GM23338 (cell line): ENCODE data around the gene SIPA1. TPM values are rescaled to one million over a fixed set of nuclear protein-coding genes. Genes with fewer than 3 reads are reported as not detected.

Experiments used
- ATAC-seq: fragments of 200-7000 bp; cut with Tn5 transposase; 3 replicates; pipeline ENCODE4 v1.9.1; 2020
- DNase-seq: peaks from one replicate; pipeline ENCODE4 v3.0.0-alpha.2; 2015; ENCODE audit warnings: low spot score
- H2AFZ ChIP-seq: fragments of 200-600 bp; sonication (generic); 2 replicates; pipeline ENCODE4 v1.8.0; 2016; ENCODE audit warnings: antibody characterized with exemption, mild to moderate bottlenecking, moderate library complexity
- H3F3A ChIP-seq: fragments of 200-600 bp; sonication (generic); replicated peaks from 2 replicates; pipeline ENCODE4 v1.8.0; 2017; ENCODE audit warnings: antibody characterized with exemption, mixed run types, low read depth
- H3K27ac ChIP-seq: fragments of 200-600 bp; sonication (generic); 2 replicates; pipeline ENCODE4 v1.6.1; 2016; ENCODE audit warnings: low read depth
- H3K27me3 ChIP-seq: fragments of 200-600 bp; sonication (generic); 2 replicates; pipeline ENCODE4 v1.8.0; 2016; ENCODE audit warnings: mild to moderate bottlenecking, mixed run types, moderate library complexity; ENCODE audit not compliant: insufficient read depth
- H3K36me3 ChIP-seq: fragments of 200-600 bp; sonication (generic); 2 replicates; pipeline ENCODE4 v1.8.0; 2016; ENCODE audit warnings: mild to moderate bottlenecking; ENCODE audit not compliant: insufficient read depth
- H3K4me1 ChIP-seq: fragments of 200-600 bp; sonication (generic); 2 replicates; pipeline ENCODE4 v1.8.0; 2016; ENCODE audit warnings: mild to moderate bottlenecking, moderate library complexity; ENCODE audit not compliant: insufficient read depth
- H3K4me2 ChIP-seq: fragments of 200-600 bp; sonication (generic); 2 replicates; pipeline ENCODE4 v1.7.1; 2017; ENCODE audit warnings: mixed run types
- H3K4me3 ChIP-seq: fragments of 200-600 bp; sonication (generic); 2 replicates; pipeline ENCODE4 v1.6.1; 2016; ENCODE audit warnings: mixed run types
- H3K79me2 ChIP-seq: fragments of 200-600 bp; sonication (generic); replicated peaks from 2 replicates; pipeline ENCODE4 v1.8.0; 2017; ENCODE audit warnings: mild to moderate bottlenecking; ENCODE audit not compliant: insufficient read depth
- H3K9me2 ChIP-seq: fragments of 200-600 bp; sonication (generic); 2 replicates; pipeline ENCODE4 v1.8.0; 2017; ENCODE audit not compliant: insufficient read depth
- H4K20me1 ChIP-seq: fragments of 200-600 bp; sonication (generic); replicated peaks from 2 replicates; pipeline ENCODE4 v1.8.0; 2017; ENCODE audit warnings: mild to moderate bottlenecking; ENCODE audit not compliant: insufficient read depth
- H3K27ac Mint-ChIP-seq: 2 replicates; pipeline ENCODE4 v1.8.0; 2020; ENCODE audit warnings: inconsistent platforms, mild to moderate bottlenecking, moderate library complexity, mixed read lengths
- H3K27me3 Mint-ChIP-seq: 3 replicates; pipeline ENCODE4 v1.8.0; 2022; ENCODE audit warnings: low read depth, mild to moderate bottlenecking, moderate library complexity, mixed read lengths, inconsistent platforms; ENCODE audit not compliant: insufficient read depth, poor library complexity
- H3K36me3 Mint-ChIP-seq: 3 replicates; pipeline ENCODE4 v1.8.0; 2021; ENCODE audit warnings: low read depth, mild to moderate bottlenecking, inconsistent platforms, moderate library complexity, mixed read lengths
- H3K4me1 Mint-ChIP-seq: 3 replicates; pipeline ENCODE4 v1.8.0; 2020; ENCODE audit warnings: mild to moderate bottlenecking, inconsistent platforms, mixed read lengths
- H3K4me3 Mint-ChIP-seq: 3 replicates; pipeline ENCODE4 v1.8.0; 2021; ENCODE audit warnings: moderate library complexity, mild to moderate bottlenecking, inconsistent platforms, mixed read lengths
- H3K9me3 Mint-ChIP-seq: 3 replicates; pipeline ENCODE4 v1.8.0; 2020; ENCODE audit warnings: moderate library complexity, mild to moderate bottlenecking, inconsistent platforms, mixed read lengths
- CREB1 ChIP-seq: fragments of 250-450 bp; sonication (Bioruptor Pico); IDR thresholded peaks from 2 replicates; pipeline ENCODE4 v1.5.0; 2020; ENCODE audit warnings: low read depth, mild to moderate bottlenecking, moderate library complexity
- CTCF ChIP-seq, 2 experiments: fragments of 200-600 bp in 1 of 2; sonication (generic) in 1 of 2; conservative IDR thresholded peaks; 2 replicates each; pipeline versions ENCODE4 v1.5.1 to v1.6.1; 2016 to 2017; ENCODE audit warnings: antibody characterized with exemption in 2 of 2, low read depth in 2 of 2, mild to moderate bottlenecking in 2 of 2, moderate library complexity in 1 of 2
- JUNB ChIP-seq: IDR thresholded peaks from one replicate; pipeline ENCODE4 v1.6.1; 2016; ENCODE audit warnings: antibody characterized with exemption; ENCODE audit not compliant: unreplicated experiment
- NANOG ChIP-seq: IDR thresholded peaks from 2 replicates; pipeline ENCODE4 v1.6.1; 2016; ENCODE audit warnings: antibody characterized with exemption, borderline replicate concordance
- POLR2AphosphoS5 ChIP-seq: IDR thresholded peaks from 2 replicates; pipeline ENCODE4 v1.6.1; 2016; ENCODE audit warnings: antibody characterized with exemption, low read depth
- STAT1 ChIP-seq: IDR thresholded peaks from one replicate; pipeline ENCODE4 v1.6.1; 2016; ENCODE audit warnings: antibody characterized with exemption; ENCODE audit not compliant: unreplicated experiment
- ZNF331 ChIP-seq: fragments of 250-450 bp; sonication (Bioruptor Pico); IDR thresholded peaks from 2 replicates; pipeline ENCODE4 v1.5.0; 2020; ENCODE audit warnings: low read depth, mild to moderate bottlenecking, moderate library complexity
- polyA plus RNA-seq: library from polyadenylated mRNA; unstranded; fragments of >200 nt; fragmentation: Nextera tagmentation; extraction: Ambion mirVana; gene quantifications from 2 replicates; pipeline ENCODE4 v1.2.1, GENCODE V29; 2016
- total RNA-seq: library from RNA; depleted of rRNA; stranded (reverse); fragments of >200 nt; shearing (Covaris generic); gene quantifications from 2 replicates; pipeline ENCODE4 v1.2.3, GENCODE V29; 2014

The SIPA1 gene
- total and polyA plus RNA-seq, 2 experiments from 2014 or later, result 50.1 to 54.6 TPM

GRCh38 chr11:65604258-65604657, 33.6 kb upstream of the SIPA1 start:
- Histone ChIP-seq H3K27ac (no peak overlapping the region), H4K20me1 (no peaks in the 10 kb centered on the region; the same call in 1 of the 2 replicates), H3K79me2 (no peaks in the 10 kb centered on the region), H3K4me1 (peaks cover 12% of the 10 kb centered on the region), H3K4me3 (no peak overlapping the region), H3K27me3 (no peaks in the 10 kb centered on the region), H2AFZ (no peak overlapping the region), H3K9me2 (no peaks in the 10 kb centered on the region), H3F3A (peaks cover 15% of the 10 kb centered on the region), H3K4me2 (no peak overlapping the region), H3K36me3 (no peaks in the 10 kb centered on the region)
- ATAC-seq (no peak), DNase-seq (no peak)
- no peak overlapping the region for H3K27ac Mint-ChIP-seq
- no peak overlapping the region for H3K4me3 Mint-ChIP-seq
- H3K9me3 Mint-ChIP-seq, result no peaks in the 10 kb centered on the region
- H3K27me3 Mint-ChIP-seq, result peaks cover 16% of the 10 kb centered on the region
- H3K36me3 Mint-ChIP-seq, result peaks cover 14% of the 10 kb centered on the region
- H3K4me1 Mint-ChIP-seq, result peaks cover 10% of the 10 kb centered on the region
- TF ChIP-seq ZNF331, result no peak
- TF ChIP-seq CTCF (conservative IDR thresholded peaks at IDR 0.05; ENCODE audit: low read depth in 2 of 2), result no peak
- TF ChIP-seq JUNB, result no peak
- no peak for TF ChIP-seq STAT1

GRCh38 chr11:65606876-65607613, 30.9 kb upstream of the SIPA1 start:
- peaks cover 18% of the 10 kb centered on the region for H3F3A ChIP-seq
- ATAC-seq (peak; percentile 96), DNase-seq (peak; percentile 99)
- Mint-ChIP-seq H3K4me3 (peak overlapping the region; percentile 70), H3K9me3 (no peaks in the 10 kb centered on the region), H3K27me3 (peaks cover 15% of the 10 kb centered on the region), H3K4me1 (peaks cover 12% of the 10 kb centered on the region), H3K27ac (no peak overlapping the region; the same call in 1 of the 2 replicates), H3K36me3 (peaks cover 17% of the 10 kb centered on the region)
- H4K20me1 ChIP-seq, result no peaks in the 10 kb centered on the region; the same call in 1 of the 2 replicates
- peaks cover under 1% of the 10 kb centered on the region; the same call in 1 of the 2 replicates for H3K79me2 ChIP-seq
- no peaks in the 10 kb centered on the region for H3K36me3 ChIP-seq
- H2AFZ ChIP-seq, result peak overlapping the region; percentile 86; the same call in 1 of the 2 replicates
- peak overlapping the region; percentile 63 for H3K4me3 ChIP-seq
- peak overlapping the region; percentile 81 for H3K4me2 ChIP-seq
- H3K27ac ChIP-seq, result peak overlapping the region; percentile 78; the same call in 1 of the 2 replicates
- H3K27me3 ChIP-seq, result no peaks in the 10 kb centered on the region
- TF ChIP-seq POLR2AphosphoS5, result peak; percentile 62; the same call in 1 of the 2 replicates
- TF ChIP-seq NANOG, result no peak
- peak; percentile 70 for TF ChIP-seq CREB1 (CRISPR knock-in tag)
- no peaks in the 10 kb centered on the region for H3K9me2 ChIP-seq
- peaks cover 13% of the 10 kb centered on the region for H3K4me1 ChIP-seq
